Measurements from ENCODE around the gene URGCP.
"Not testable (repeated sequence)": the region's sequence is repeated elsewhere in the genome, so short reads cannot be mapped to it uniquely, and the experiment has no call there.

URGCP gene

GRCh38 chr7:43914795-43915194 lies 8.4 kb upstream of the URGCP start:
- no peak for DNase-seq (ENCODE audit: low read depth)

GRCh38 chr7:43905956-43906330 lies 453 bp downstream of the URGCP start:
- no peak for DNase-seq (ENCODE audit: low read depth)

GRCh38 chr7:43905209-43905946 lies 1.0 kb downstream of the URGCP start:
- DNase-seq (ENCODE audit: low read depth): no peak

- DNase-seq (ENCODE audit: low read depth): no peak
Observed at GRCh38 chr7:43904533-43905208, 1.7 kb downstream of the URGCP start.

- DNase-seq (ENCODE audit: low read depth): no peak
Observed at GRCh38 chr7:43902542-43903054, 3.8 kb downstream of the URGCP start.

- DNase-seq (ENCODE audit: low read depth): not testable (repeated sequence)
Observed at GRCh38 chr7:43898571-43898970, 7.8 kb downstream of the URGCP start.

GRCh38 chr7:43895847-43896415 lies 10.5 kb downstream of the URGCP start:
- no peak for DNase-seq (ENCODE audit: low read depth)

GRCh38 chr7:43891069-43891955 lies 15.1 kb downstream of the URGCP start:
- no peak for DNase-seq (ENCODE audit: low read depth)

GRCh38 chr7:43890468-43890867 lies 15.9 kb downstream of the URGCP start:
- DNase-seq (ENCODE audit: low read depth): no peak

- no peak for DNase-seq (ENCODE audit: low read depth)
Observed at GRCh38 chr7:43888993-43889945, 17.1 kb downstream of the URGCP start.

GRCh38 chr7:43884617-43885016 lies 21.8 kb downstream of the URGCP start:
- no peak for DNase-seq (ENCODE audit: low read depth)

- no peak for DNase-seq (ENCODE audit: low read depth)
Observed at GRCh38 chr7:43884209-43884608, 22.2 kb downstream of the URGCP start.

- no peak for DNase-seq (ENCODE audit: low read depth)
Observed at GRCh38 chr7:43880596-43880995, 25.8 kb downstream of the URGCP start.

- DNase-seq (ENCODE audit: low read depth): no peak
Observed at GRCh38 chr7:43879477-43879876, 26.9 kb downstream of the URGCP start.

GRCh38 chr7:43878867-43879266 lies 27.5 kb downstream of the URGCP start:
- DNase-seq (ENCODE audit: low read depth): no peak

- DNase-seq (ENCODE audit: low read depth): no peak
Observed at GRCh38 chr7:43877968-43878864, 28.2 kb downstream of the URGCP start.

GRCh38 chr7:43876976-43877745 lies 29.2 kb downstream of the URGCP start:
- no peak for DNase-seq (ENCODE audit: low read depth)

- DNase-seq (ENCODE audit: low read depth): no peak
Observed at GRCh38 chr7:43876241-43876640, 30.2 kb downstream of the URGCP start.

- no peak for DNase-seq (ENCODE audit: low read depth)
Observed at GRCh38 chr7:43873300-43873699, 33.1 kb downstream of the URGCP start.

Data from stimulated activated CD8-positive, alpha-beta memory T cell treated with anti-CD3 and anti-CD28 coated beads, Interleukin-12 subunit alpha, Interleukin-12 subunit beta, amount 100 ng/mL, for 1 hour (primary cell).